ENCODE measurements around the gene KCNB1. TPM values are rescaled to one million over a fixed set of nuclear protein-coding genes. Genes with fewer than 3 reads are reported as not detected.

Gene KCNB1
- total RNA-seq, 1 experiment from 2014 or later, result not detected

- no peak overlapping the region for H3K27ac Mint-ChIP-seq (ENCODE audit: unreplicated experiment)
- H3K9me3 Mint-ChIP-seq (ENCODE audit: low read depth, unreplicated experiment), result no peaks in the 10 kb centered on the region
- peaks cover 8% of the 10 kb centered on the region for H3K4me1 Mint-ChIP-seq (ENCODE audit: low read depth, unreplicated experiment)
- CTCF ChIA-PET, result interaction anchor here (0.8 to 3.8 kb wide), 6 partner anchors 11 to 157 kb away, joined by 3 to 22 read pairs (median 5); no protein-coding TSS in a partner anchor
- no peak overlapping the region for H3K4me3 Mint-ChIP-seq (ENCODE audit: low read depth, unreplicated experiment)
- no TSS peak for BruUV-seq (replicated peaks)
- no peaks in the 10 kb centered on the region for H3K36me3 Mint-ChIP-seq (ENCODE audit: insufficient read depth, unreplicated experiment)
- peak; percentile 96 for TF ChIP-seq CTCF (IDR thresholded peaks at IDR 0.05; ENCODE audit: unreplicated experiment)
- peak; percentile 89 for DNase-seq
- intact Hi-C loops (cut with micrococcal nuclease; ENCODE audit: unreplicated experiment), result no loop called here
- peaks cover 89% of the 10 kb centered on the region for H3K27me3 Mint-ChIP-seq (ENCODE audit: unreplicated experiment)
Measured at GRCh38 chr20:49384437-49385434, 97.7 kb downstream of the KCNB1 start.

- Mint-ChIP-seq H3K27me3 (ENCODE audit: unreplicated experiment) (peaks cover 89% of the 10 kb centered on the region), H3K36me3 (ENCODE audit: insufficient read depth, unreplicated experiment) (no peaks in the 10 kb centered on the region), H3K4me1 (ENCODE audit: low read depth, unreplicated experiment) (peaks cover 2% of the 10 kb centered on the region), H3K9me3 (ENCODE audit: low read depth, unreplicated experiment) (no peaks in the 10 kb centered on the region), H3K4me3 (ENCODE audit: low read depth, unreplicated experiment) (no peak overlapping the region), H3K27ac (ENCODE audit: unreplicated experiment) (no peak overlapping the region)
- CTCF ChIA-PET, result interaction anchor here (1.1 to 3.8 kb wide), 3 partner anchors 11 to 103 kb away, joined by 3 to 22 read pairs (median 4); no protein-coding TSS in a partner anchor
- intact Hi-C loops (cut with micrococcal nuclease; ENCODE audit: unreplicated experiment), result no loop called here
- DNase-seq, result peak; percentile 23
- TF ChIP-seq CTCF (IDR thresholded peaks at IDR 0.05; ENCODE audit: unreplicated experiment), result no peak
- BruUV-seq (replicated peaks), result no TSS peak
Measured at GRCh38 chr20:49381558-49382493, 100.6 kb downstream of the KCNB1 start.

- H3K27ac Mint-ChIP-seq (ENCODE audit: unreplicated experiment), result no peak overlapping the region
- H3K4me1 Mint-ChIP-seq (ENCODE audit: low read depth, unreplicated experiment), result no peaks in the 10 kb centered on the region
- H3K9me3 Mint-ChIP-seq (ENCODE audit: low read depth, unreplicated experiment), result no peaks in the 10 kb centered on the region
- BruUV-seq (replicated peaks), result no TSS peak
- DNase-seq, result no peak
- peaks cover 89% of the 10 kb centered on the region for H3K27me3 Mint-ChIP-seq (ENCODE audit: unreplicated experiment)
- intact Hi-C loops (cut with micrococcal nuclease; ENCODE audit: unreplicated experiment), result no loop called here
- H3K4me3 Mint-ChIP-seq (ENCODE audit: low read depth, unreplicated experiment), result no peak overlapping the region
- CTCF ChIA-PET, result interaction anchor here (0.8 kb wide), 1 partner anchor 97 kb away, joined by 3 read pairs; no protein-coding TSS in a partner anchor
- no peaks in the 10 kb centered on the region for H3K36me3 Mint-ChIP-seq (ENCODE audit: insufficient read depth, unreplicated experiment)
- TF ChIP-seq CTCF (IDR thresholded peaks at IDR 0.05; ENCODE audit: unreplicated experiment), result no peak
Measured at GRCh38 chr20:49380337-49380780, 102.1 kb downstream of the KCNB1 start.

- H3K9me3 Mint-ChIP-seq (ENCODE audit: low read depth, unreplicated experiment), result peaks cover 4% of the 10 kb centered on the region
- H3K27me3 Mint-ChIP-seq (ENCODE audit: unreplicated experiment), result peaks cover 90% of the 10 kb centered on the region
- H3K4me3 Mint-ChIP-seq (ENCODE audit: low read depth, unreplicated experiment), result no peak overlapping the region
- H3K4me1 Mint-ChIP-seq (ENCODE audit: low read depth, unreplicated experiment), result no peaks in the 10 kb centered on the region
- CTCF ChIA-PET, result interaction anchor here (0.5 to 0.6 kb wide), 2 partner anchors 330 to 606 kb away, joined by 4 read pairs; no protein-coding TSS in a partner anchor
- BruUV-seq (replicated peaks), result no TSS peak
- no peak overlapping the region for H3K27ac Mint-ChIP-seq (ENCODE audit: unreplicated experiment)
- H3K36me3 Mint-ChIP-seq (ENCODE audit: insufficient read depth, unreplicated experiment), result no peaks in the 10 kb centered on the region
- DNase-seq, result no peak
- intact Hi-C loops (cut with micrococcal nuclease; ENCODE audit: unreplicated experiment), result no loop called here
- TF ChIP-seq CTCF (IDR thresholded peaks at IDR 0.05; ENCODE audit: unreplicated experiment), result no peak
Measured at GRCh38 chr20:49379338-49379737, 103.1 kb downstream of the KCNB1 start.

Measured in Calu3 (cell line).